Caco-2 (cell line): Measurements from ENCODE around the gene KLRD1. TPM values are rescaled to one million over a fixed set of nuclear protein-coding genes. Genes with fewer than 3 reads are reported as not detected.

Experiments
- BruUV-seq: library from RNA; stranded (reverse); fragments of 400-500 nt; replicated peaks from 2 replicates; lab custom pipeline; 2021; lab: Mats Ljungman, UMichigan
- CTCF ChIA-PET: fragments of 300-600 bp; sonication (Branson Sonifier 250); formaldehyde crosslinking; loops from one replicate; lab custom pipeline; 2022; ENCODE audit warnings: antibody characterized with exemption; lab: Charles Lee
- POLR2A ChIA-PET: fragments of 300-600 bp; sonication (Branson Sonifier 250); formaldehyde crosslinking; loops from one replicate; lab custom pipeline; 2022; ENCODE audit warnings: antibody characterized with exemption; lab: Charles Lee
- DNase-seq, 2 experiments: peaks; one replicate each; pipeline versions ENCODE4 v3.0.0 to v3.0.0-alpha.2; 2020 to 2022
- H3K27me3 ChIP-seq: replicated peaks from 2 replicates; pipeline ENCODE4 v1.6.0; 2011; ENCODE audit warnings: low read length; ENCODE audit not compliant: control insufficient read depth, insufficient read depth
- H3K36me3 ChIP-seq: 2 replicates; pipeline ENCODE4 v1.5.1; 2011; ENCODE audit warnings: low read length; ENCODE audit not compliant: control insufficient read depth, insufficient read depth
- H3K4me1 ChIP-seq: fragments of 250-450 bp; sonication (Bioruptor Pico); 2 replicates; pipeline ENCODE4 v1.5.1; 2020; ENCODE audit warnings: mild to moderate bottlenecking
- H3K4me3 ChIP-seq: 2 replicates; pipeline ENCODE4 v1.5.1; 2011; ENCODE audit warnings: low read depth, mild to moderate bottlenecking, control low read depth, low read length
- H3K9me3 ChIP-seq: fragments of 250-450 bp; sonication (Bioruptor Pico); 2 replicates; pipeline ENCODE4 v1.5.1; 2020; ENCODE audit warnings: mild to moderate bottlenecking, moderate library complexity
- H3K27ac Mint-ChIP-seq: one replicate; pipeline ENCODE4 v1.8.0; 2022; ENCODE audit warnings: mixed read lengths; ENCODE audit not compliant: unreplicated experiment
- H3K27me3 Mint-ChIP-seq: one replicate; pipeline ENCODE4 v1.8.0; 2022; ENCODE audit warnings: mixed read lengths; ENCODE audit not compliant: insufficient read depth, unreplicated experiment
- H3K36me3 Mint-ChIP-seq: one replicate; pipeline ENCODE4 v1.8.0; 2022; ENCODE audit warnings: mild to moderate bottlenecking, mixed read lengths; ENCODE audit not compliant: insufficient read depth, unreplicated experiment
- H3K4me1 Mint-ChIP-seq: one replicate; pipeline ENCODE4 v1.8.0; 2022; ENCODE audit warnings: low read depth, mixed read lengths; ENCODE audit not compliant: unreplicated experiment
- H3K4me3 Mint-ChIP-seq: one replicate; pipeline ENCODE4 v1.8.0; 2022; ENCODE audit warnings: mild to moderate bottlenecking, moderate library complexity, mixed read lengths; ENCODE audit not compliant: unreplicated experiment
- H3K9me3 Mint-ChIP-seq: one replicate; pipeline ENCODE4 v1.8.0; 2022; ENCODE audit warnings: mixed read lengths; ENCODE audit not compliant: unreplicated experiment
- CTCF ChIP-seq, 2 experiments: fragments of 200-600 bp in 1 of 2; IDR thresholded peaks; 1 replicate in 1 of 2; 2 replicates in 1 of 2; pipeline versions ENCODE4 v1.5.1 to v1.8.0; 2011 to 2022; ENCODE audit warnings: antibody characterized with exemption in 1 of 2, control low read depth in 1 of 2, inconsistent platforms in 1 of 2, low read depth in 1 of 2, low read length in 1 of 2, mild to moderate bottlenecking in 1 of 2, moderate library complexity in 1 of 2; ENCODE audit not compliant: insufficient read depth in 1 of 2, severe bottlenecking in 1 of 2, unreplicated experiment in 1 of 2
- intact Hi-C: fragments of 100-400 bp; cut with micrococcal nuclease; formaldehyde crosslinking; loops from one replicate; pipeline ENCODE4 v1.10.0; 2022; ENCODE audit not compliant: unreplicated experiment
- total RNA-seq: library from RNA; stranded (reverse); gene quantifications from 2 replicates; pipeline ENCODE4 v1.2.3, GENCODE V29; 2022

Gene KLRD1
- total RNA-seq, 1 experiment from 2014 or later = 0.05 TPM

GRCh38 chr12:10289005-10289754 lies 18.5 kb upstream of the KLRD1 start:
- Mint-ChIP-seq H3K4me3 (no peak overlapping the region), H3K27ac (no peak overlapping the region), H3K4me1 (no peaks in the 10 kb centered on the region), H3K27me3 (peaks cover 10% of the 10 kb centered on the region), H3K9me3 (no peaks in the 10 kb centered on the region), H3K36me3 (no peaks in the 10 kb centered on the region)
- no peaks in the 10 kb centered on the region for H3K27me3 ChIP-seq
- no peak overlapping the region for H3K4me3 ChIP-seq
- DNase-seq = no peak
- no peaks in the 10 kb centered on the region for H3K36me3 ChIP-seq
- POLR2A ChIA-PET = no interaction called here
- H3K9me3 ChIP-seq = no peaks in the 10 kb centered on the region
- intact Hi-C loops = no loop called here
- no peak for TF ChIP-seq CTCF (IDR thresholded peaks at IDR 0.05; ENCODE audit: insufficient read depth in 1 of 2, low read depth in 1 of 2, low read length in 1 of 2, severe bottlenecking in 1 of 2, unreplicated experiment in 1 of 2)
- no peaks in the 10 kb centered on the region for H3K4me1 ChIP-seq
- BruUV-seq = no TSS peak
- CTCF ChIA-PET = no interaction called here

GRCh38 chr12:10291030-10291429 lies 16.6 kb upstream of the KLRD1 start:
- no peak overlapping the region for H3K4me3 Mint-ChIP-seq
- Histone ChIP-seq H3K4me3 (no peak overlapping the region), H3K27me3 (no peaks in the 10 kb centered on the region), H3K9me3 (no peaks in the 10 kb centered on the region), H3K36me3 (no peaks in the 10 kb centered on the region), H3K4me1 (no peaks in the 10 kb centered on the region)
- ChIA-PET POLR2A (no interaction called here), CTCF (no interaction called here)
- H3K36me3 Mint-ChIP-seq = no peaks in the 10 kb centered on the region
- H3K4me1 Mint-ChIP-seq = no peaks in the 10 kb centered on the region
- no peak for TF ChIP-seq CTCF (IDR thresholded peaks at IDR 0.05; ENCODE audit: insufficient read depth in 1 of 2, low read depth in 1 of 2, low read length in 1 of 2, severe bottlenecking in 1 of 2, unreplicated experiment in 1 of 2)
- peaks cover 13% of the 10 kb centered on the region for H3K27me3 Mint-ChIP-seq
- DNase-seq = no peak
- intact Hi-C loops = no loop called here
- no peaks in the 10 kb centered on the region for H3K9me3 Mint-ChIP-seq
- no TSS peak for BruUV-seq
- no peak overlapping the region for H3K27ac Mint-ChIP-seq

GRCh38 chr12:10293151-10293550 lies 14.5 kb upstream of the KLRD1 start:
- no peak for TF ChIP-seq CTCF (IDR thresholded peaks at IDR 0.05; ENCODE audit: insufficient read depth in 1 of 2, low read depth in 1 of 2, low read length in 1 of 2, severe bottlenecking in 1 of 2, unreplicated experiment in 1 of 2)
- Histone ChIP-seq H3K9me3 (no peaks in the 10 kb centered on the region), H3K4me3 (no peak overlapping the region), H3K27me3 (no peaks in the 10 kb centered on the region), H3K4me1 (no peaks in the 10 kb centered on the region), H3K36me3 (no peaks in the 10 kb centered on the region)
- H3K9me3 Mint-ChIP-seq = no peaks in the 10 kb centered on the region
- intact Hi-C loops = no loop called here
- no peak overlapping the region for H3K4me3 Mint-ChIP-seq
- no peak overlapping the region for H3K27ac Mint-ChIP-seq
- POLR2A ChIA-PET = no interaction called here
- H3K4me1 Mint-ChIP-seq = no peaks in the 10 kb centered on the region
- CTCF ChIA-PET = no interaction called here
- no peak for DNase-seq
- no TSS peak for BruUV-seq
- H3K27me3 Mint-ChIP-seq = peaks cover 13% of the 10 kb centered on the region
- no peaks in the 10 kb centered on the region for H3K36me3 Mint-ChIP-seq
